MCF 10A (cell line): Measurements from ENCODE around the gene SMIM35. TPM values are rescaled to one million over a fixed set of nuclear protein-coding genes. Genes with fewer than 3 reads are reported as not detected.

Experiments
- BruUV-seq: library from RNA; stranded (reverse); fragments of 400-500 nt; replicated peaks from 2 replicates; lab custom pipeline; 2021; lab: Mats Ljungman, UMichigan
- CTCF ChIA-PET: fragments of 300-600 bp; sonication (Branson Sonifier 250); formaldehyde crosslinking; extraction: SDS; loops from one replicate; lab custom pipeline; 2021; ENCODE audit warnings: antibody characterized with exemption, inconsistent platforms; lab: Yijun Ruan, JAX
- POLR2A ChIA-PET: fragments of 300-600, 350-650 bp; sonication (Branson Sonifier 250); formaldehyde crosslinking; extraction: SDS; loops from one replicate; lab custom pipeline; 2020; ENCODE audit warnings: antibody characterized with exemption, inconsistent platforms; lab: Yijun Ruan, JAX
- DNase-seq: peaks from one replicate; pipeline ENCODE4 v3.0.0-alpha.2; 2018; ENCODE audit not compliant: unreplicated experiment
- H3K27ac Mint-ChIP-seq: one replicate; pipeline ENCODE4 v1.8.0; 2022; ENCODE audit warnings: mild to moderate bottlenecking, low read depth, mixed read lengths; ENCODE audit not compliant: unreplicated experiment
- H3K27me3 Mint-ChIP-seq: one replicate; pipeline ENCODE4 v1.8.0; 2022; ENCODE audit warnings: mixed read lengths; ENCODE audit not compliant: insufficient read depth, unreplicated experiment
- H3K36me3 Mint-ChIP-seq: one replicate; pipeline ENCODE4 v1.8.0; 2022; ENCODE audit warnings: mild to moderate bottlenecking, moderate library complexity, mixed read lengths; ENCODE audit not compliant: insufficient read depth, unreplicated experiment
- H3K4me1 Mint-ChIP-seq: one replicate; pipeline ENCODE4 v1.8.0; 2022; ENCODE audit warnings: mixed read lengths; ENCODE audit not compliant: insufficient read depth, unreplicated experiment
- H3K4me3 Mint-ChIP-seq: one replicate; pipeline ENCODE4 v1.8.0; 2022; ENCODE audit warnings: mild to moderate bottlenecking, moderate library complexity, mixed read lengths; ENCODE audit not compliant: unreplicated experiment
- H3K9me3 Mint-ChIP-seq: one replicate; pipeline ENCODE4 v1.8.0; 2022; ENCODE audit warnings: mixed read lengths; ENCODE audit not compliant: unreplicated experiment
- intact Hi-C: fragments of 100-400 bp; cut with micrococcal nuclease; formaldehyde crosslinking; loops from 2 replicates; pipeline ENCODE4 v1.14.1; 2022
- total RNA-seq: library from RNA; stranded (reverse); gene quantifications from 2 replicates; pipeline ENCODE4 v1.2.3, GENCODE V29; 2022
- TF ChIP-seq, protein P1 (sequence below): fragments of 200-600 bp; IDR thresholded peaks from one replicate; pipeline ENCODE4 v1.8.0; 2022; ENCODE audit warnings: antibody characterized with exemption, mild to moderate bottlenecking; ENCODE audit not compliant: unreplicated experiment

Gene SMIM35
- total RNA-seq, 1 experiment from 2014 or later, result not detected

DNA sequence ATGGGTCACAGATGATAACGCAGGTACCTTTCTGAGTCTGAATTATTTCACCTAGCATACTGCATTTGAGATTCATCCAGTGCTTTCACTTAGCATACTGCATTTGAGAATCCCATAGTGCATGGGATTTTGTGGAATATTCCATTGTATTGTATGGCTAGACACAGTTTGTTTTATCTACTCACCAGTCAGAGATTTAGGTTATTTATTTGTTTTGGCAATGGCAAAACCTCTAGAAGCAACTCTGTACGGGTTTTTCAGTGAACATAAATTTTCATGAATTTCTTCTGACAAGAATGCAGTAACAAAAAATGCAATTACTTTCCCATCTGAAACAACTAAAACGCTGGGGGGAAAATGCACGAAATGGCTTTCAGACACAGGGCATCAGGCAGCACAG is 41.5 kb upstream of the SMIM35 start:
- H3K27ac Mint-ChIP-seq, result no peak overlapping the region
- H3K27me3 Mint-ChIP-seq, result no peaks in the 10 kb centered on the region
- intact Hi-C loops, result no loop called here
- H3K4me3 Mint-ChIP-seq, result no peak overlapping the region
- no peak for DNase-seq
- ChIA-PET CTCF (no interaction called here), POLR2A (no interaction called here)
- no peaks in the 10 kb centered on the region for H3K9me3 Mint-ChIP-seq
- H3K36me3 Mint-ChIP-seq, result no peaks in the 10 kb centered on the region
- no TSS peak for BruUV-seq
- TF ChIP-seq, protein P1, sequence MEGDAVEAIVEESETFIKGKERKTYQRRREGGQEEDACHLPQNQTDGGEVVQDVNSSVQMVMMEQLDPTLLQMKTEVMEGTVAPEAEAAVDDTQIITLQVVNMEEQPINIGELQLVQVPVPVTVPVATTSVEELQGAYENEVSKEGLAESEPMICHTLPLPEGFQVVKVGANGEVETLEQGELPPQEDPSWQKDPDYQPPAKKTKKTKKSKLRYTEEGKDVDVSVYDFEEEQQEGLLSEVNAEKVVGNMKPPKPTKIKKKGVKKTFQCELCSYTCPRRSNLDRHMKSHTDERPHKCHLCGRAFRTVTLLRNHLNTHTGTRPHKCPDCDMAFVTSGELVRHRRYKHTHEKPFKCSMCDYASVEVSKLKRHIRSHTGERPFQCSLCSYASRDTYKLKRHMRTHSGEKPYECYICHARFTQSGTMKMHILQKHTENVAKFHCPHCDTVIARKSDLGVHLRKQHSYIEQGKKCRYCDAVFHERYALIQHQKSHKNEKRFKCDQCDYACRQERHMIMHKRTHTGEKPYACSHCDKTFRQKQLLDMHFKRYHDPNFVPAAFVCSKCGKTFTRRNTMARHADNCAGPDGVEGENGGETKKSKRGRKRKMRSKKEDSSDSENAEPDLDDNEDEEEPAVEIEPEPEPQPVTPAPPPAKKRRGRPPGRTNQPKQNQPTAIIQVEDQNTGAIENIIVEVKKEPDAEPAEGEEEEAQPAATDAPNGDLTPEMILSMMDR, result no peak
- no peaks in the 10 kb centered on the region for H3K4me1 Mint-ChIP-seq

DNA sequence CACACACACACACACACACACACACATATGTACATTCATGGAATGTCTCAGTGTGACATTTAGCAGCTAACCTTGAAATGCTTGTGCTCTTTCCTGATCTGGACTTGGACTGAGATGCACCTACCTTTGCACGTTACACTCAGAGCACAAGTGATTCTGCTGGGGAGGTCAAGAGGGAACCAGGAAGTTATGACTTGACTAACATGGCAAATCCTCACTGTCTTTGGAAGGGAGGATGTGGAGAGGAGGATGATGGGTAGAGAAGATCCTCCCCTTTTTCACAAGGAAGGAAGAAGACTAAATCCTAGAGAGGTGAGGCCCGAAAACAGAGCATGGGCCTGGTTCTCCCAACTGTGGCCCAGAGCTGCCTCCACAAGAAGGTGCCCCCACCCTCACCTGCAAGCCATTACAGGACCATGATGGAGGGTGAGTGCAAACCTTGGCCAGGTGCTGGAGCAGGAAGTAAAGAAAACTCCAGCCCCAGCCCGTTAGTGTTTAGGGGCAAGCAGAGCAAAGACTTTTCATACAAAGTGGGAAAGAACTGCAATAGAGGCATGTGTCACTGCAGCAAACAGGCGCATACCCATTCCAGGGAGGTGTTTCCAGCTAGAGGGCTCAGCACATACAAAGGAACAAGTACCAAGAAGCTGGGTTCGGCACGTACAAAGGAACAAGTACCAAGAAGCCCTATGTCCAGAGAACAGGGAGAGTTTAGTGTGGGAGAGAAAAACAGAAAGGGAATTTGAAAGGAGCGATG is 39.5 kb upstream of the SMIM35 start:
- peak; percentile 38 for DNase-seq
- ChIA-PET CTCF (interaction anchor here (0.6 kb wide), 1 partner anchor 18 kb away, joined by 3 read pairs; no protein-coding TSS in a partner anchor), POLR2A (no interaction called here)
- Mint-ChIP-seq H3K4me3 (no peak overlapping the region), H3K9me3 (no peaks in the 10 kb centered on the region), H3K27me3 (no peaks in the 10 kb centered on the region), H3K36me3 (no peaks in the 10 kb centered on the region), H3K27ac (no peak overlapping the region), H3K4me1 (no peaks in the 10 kb centered on the region)
- intact Hi-C loops, result no loop called here
- BruUV-seq, result TSS peak; percentile 82
- TF ChIP-seq, protein P1, result no peak

DNA sequence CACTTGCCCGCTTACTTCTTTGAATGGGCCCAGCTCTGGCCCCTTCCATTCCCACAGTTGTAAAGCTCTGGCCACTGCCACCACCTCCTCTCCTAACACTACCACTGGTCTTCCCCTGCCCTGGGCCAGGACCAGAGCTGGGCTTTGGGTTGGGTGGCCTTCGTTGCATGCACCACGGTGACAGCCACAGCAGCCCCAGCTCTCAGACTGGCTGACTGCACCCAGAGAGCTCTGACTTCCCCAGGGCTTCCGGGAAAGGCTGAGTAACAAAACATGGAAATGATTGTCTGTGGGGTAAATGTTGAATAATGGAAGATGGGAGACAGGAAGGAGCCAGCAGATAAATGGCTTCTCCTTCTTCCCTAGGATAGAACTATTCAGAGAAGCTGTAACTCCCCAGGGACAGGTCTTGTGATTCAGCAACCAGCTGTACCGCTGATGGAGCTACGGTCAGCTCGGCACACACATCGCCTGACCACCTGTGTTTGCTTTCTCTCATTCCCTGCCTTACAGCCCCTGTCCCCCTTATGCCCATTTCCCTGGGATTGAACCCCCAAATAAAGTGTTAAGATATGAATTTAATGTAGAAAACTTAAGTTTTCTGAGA is 38.3 kb upstream of the SMIM35 start:
- no peaks in the 10 kb centered on the region for H3K27me3 Mint-ChIP-seq
- DNase-seq, result no peak
- intact Hi-C loops, result no loop called here
- no peaks in the 10 kb centered on the region for H3K4me1 Mint-ChIP-seq
- H3K27ac Mint-ChIP-seq, result no peak overlapping the region
- H3K4me3 Mint-ChIP-seq, result no peak overlapping the region
- no peaks in the 10 kb centered on the region for H3K36me3 Mint-ChIP-seq
- TF ChIP-seq, protein P1, result no peak
- H3K9me3 Mint-ChIP-seq, result no peaks in the 10 kb centered on the region
- CTCF ChIA-PET, result interaction anchor here (0.5 to 1.2 kb wide), 4 partner anchors 19 to 835 kb away, joined by 3 to 4 read pairs (median 4); no protein-coding TSS in a partner anchor
- POLR2A ChIA-PET, result interaction anchor here (0.6 kb wide), 1 partner anchor 166 kb away, joined by 4 read pairs; no protein-coding TSS in a partner anchor
- BruUV-seq, result no TSS peak

DNA sequence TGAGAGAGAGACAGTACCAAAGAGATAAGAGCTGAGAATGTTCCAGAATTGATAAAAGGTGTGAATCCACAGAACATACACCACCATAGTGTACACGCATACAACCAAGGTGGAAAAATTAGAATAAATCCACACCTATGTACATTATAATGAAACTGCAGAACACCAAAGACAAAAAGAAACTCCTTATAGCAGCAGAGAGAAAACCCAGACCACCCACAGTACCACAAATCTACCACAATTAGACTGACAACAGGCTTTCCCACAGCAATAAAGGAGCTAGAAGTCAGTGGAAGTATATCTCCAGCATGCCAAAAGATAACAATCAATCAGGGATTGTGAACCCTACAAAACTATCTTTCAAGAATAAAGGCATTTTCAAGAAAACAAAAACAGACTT is 34.0 kb upstream of the SMIM35 start:
- BruUV-seq, result no TSS peak

More for the DNA sequence above, 34.0 kb upstream of the SMIM35 start:
- Mint-ChIP-seq H3K4me3 (no peak overlapping the region), H3K36me3 (no peaks in the 10 kb centered on the region), H3K27me3 (peaks cover 23% of the 10 kb centered on the region), H3K4me1 (no peaks in the 10 kb centered on the region), H3K27ac (no peak overlapping the region), H3K9me3 (no peaks in the 10 kb centered on the region)
- TF ChIP-seq, protein P1, result no peak
- ChIA-PET POLR2A (no interaction called here), CTCF (interaction anchor here (0.6 kb wide), 1 partner anchor 93 kb away, joined by 3 read pairs; no protein-coding TSS in a partner anchor)
- intact Hi-C loops, result no loop called here
- DNase-seq, result no peak
